PC-3 (cell line): Measurements from ENCODE around the gene RPS2. TPM values are rescaled to one million over a fixed set of nuclear protein-coding genes. Genes with fewer than 3 reads are reported as not detected.

ENCODE experiments used
- ATAC-seq: fragments of 200-7000 bp; cut with Tn5 transposase; 2 replicates; pipeline ENCODE4 v1.9.1; 2020; ENCODE audit warnings: mild to moderate bottlenecking, moderate library complexity
- BruUV-seq: library from RNA; stranded (reverse); fragments of 400-500 nt; replicated peaks from 2 replicates; lab custom pipeline; 2021; lab: Mats Ljungman, UMichigan
- CTCF ChIA-PET: fragments of 300-600 bp; sonication (Branson Sonifier 250); formaldehyde crosslinking; loops from one replicate; lab custom pipeline; 2022; ENCODE audit warnings: antibody characterized with exemption; lab: Charles Lee
- POLR2A ChIA-PET: fragments of 300-600 bp; sonication (Branson Sonifier 250); formaldehyde crosslinking; loops from one replicate; lab custom pipeline; 2022; ENCODE audit warnings: antibody characterized with exemption; ENCODE audit not compliant: unreplicated experiment; lab: Charles Lee
- DNase-seq: peaks from one replicate; pipeline ENCODE4 v3.0.0-alpha.2; 2015
- H2AFZ ChIP-seq: fragments of 300-600 bp; sonication (generic); 2 replicates; pipeline ENCODE4 v1.6.0; 2016; ENCODE audit warnings: antibody characterized with exemption, low read length
- H3F3A ChIP-seq: fragments of 300-600 bp; sonication (generic); one replicate; pipeline ENCODE4 v1.6.0; 2017; ENCODE audit warnings: antibody characterized with exemption, low read length, control low read depth, mild to moderate bottlenecking; ENCODE audit not compliant: unreplicated experiment
- H3K27ac ChIP-seq: fragments of 300-600 bp; sonication (generic); 2 replicates; pipeline ENCODE4 v1.5.1; 2016; ENCODE audit warnings: mild to moderate bottlenecking, low read length
- H3K27me3 ChIP-seq: fragments of 300-600 bp; sonication (generic); 2 replicates; pipeline ENCODE4 v1.6.1; 2016; ENCODE audit warnings: low read length, mixed read lengths
- H3K36me3 ChIP-seq: fragments of 300-600 bp; sonication (generic); 2 replicates; pipeline ENCODE4 v1.6.1; 2016; ENCODE audit warnings: low read depth, mixed run types, low read length, mixed read lengths
- H3K4me1 ChIP-seq: fragments of 300-600 bp; sonication (generic); 2 replicates; pipeline ENCODE4 v1.5.1; 2016; ENCODE audit warnings: low read length; ENCODE audit not compliant: insufficient read depth
- H3K4me2 ChIP-seq: fragments of 300-600 bp; sonication (generic); 2 replicates; pipeline ENCODE4 v1.6.0; 2016; ENCODE audit warnings: low read length
- H3K4me3 ChIP-seq: fragments of 300-600 bp; sonication (generic); 2 replicates; pipeline ENCODE4 v1.5.1; 2016; ENCODE audit warnings: mild to moderate bottlenecking, low read length, mixed read lengths
- H3K79me2 ChIP-seq: fragments of 300-600 bp; sonication (generic); 2 replicates; pipeline ENCODE4 v1.6.1; 2017; ENCODE audit warnings: low read length, mixed read lengths
- H3K9ac ChIP-seq: fragments of 300-600 bp; sonication (generic); 2 replicates; pipeline ENCODE4 v1.6.0; 2016; ENCODE audit warnings: mild to moderate bottlenecking, low read length
- H3K9me2 ChIP-seq: fragments of 300-600 bp; sonication (generic); replicated peaks from 2 replicates; pipeline ENCODE4 v1.6.1; 2016; ENCODE audit warnings: mixed run types, low read length, mixed read lengths
- H3K9me3 ChIP-seq: fragments of 300-600 bp; sonication (generic); 2 replicates; pipeline ENCODE4 v1.6.1; 2016; ENCODE audit warnings: low read length, mixed read lengths
- H4K20me1 ChIP-seq: fragments of 300-600 bp; sonication (generic); 2 replicates; pipeline ENCODE4 v1.6.1; 2016; ENCODE audit warnings: low read length, mixed read lengths
- CTCF ChIP-seq: fragments of 300-600 bp; sonication (generic); conservative IDR thresholded peaks from 2 replicates; pipeline ENCODE4 v1.5.1; 2017; ENCODE audit warnings: antibody characterized with exemption, low read depth, mild to moderate bottlenecking, low read length
- EZH2 ChIP-seq: fragments of 300-600 bp; sonication (generic); IDR thresholded peaks from one replicate; pipeline ENCODE4 v1.6.1; 2017; ENCODE audit warnings: antibody characterized with exemption, mild to moderate bottlenecking, low read length; ENCODE audit not compliant: unreplicated experiment
- EZH2phosphoT487 ChIP-seq: fragments of 300-600 bp; sonication (generic); IDR thresholded peaks from 2 replicates; pipeline ENCODE4 v1.6.1; 2018; ENCODE audit warnings: mild to moderate bottlenecking, antibody characterized with exemption, low read length, borderline replicate concordance
- intact Hi-C: fragments of 100-400 bp; cut with micrococcal nuclease; formaldehyde crosslinking; loops from 2 replicates; pipeline ENCODE4 v1.9.0; 2023
- total RNA-seq: library from RNA; depleted of rRNA; stranded (reverse); fragments of >200 nt; gene quantifications from 2 replicates; pipeline ENCODE4 v1.2.3, GENCODE V29; 2014

Gene RPS2
- total RNA-seq, 1 experiment from 2014 or later: 2,234 TPM

- Histone ChIP-seq H3K27me3 (peaks cover 28% of the 10 kb centered on the region), H3K9me2 (no peaks in the 10 kb centered on the region), H3F3A (no peaks in the 10 kb centered on the region), H3K4me2 (no peak overlapping the region), H3K4me1 (peaks cover 11% of the 10 kb centered on the region), H3K36me3 (no peaks in the 10 kb centered on the region), H3K4me3 (no peak overlapping the region), H3K79me2 (no peaks in the 10 kb centered on the region), H2AFZ (no peak overlapping the region), H4K20me1 (no peaks in the 10 kb centered on the region), H3K27ac (no peak overlapping the region), H3K9me3 (no peaks in the 10 kb centered on the region), H3K9ac (no peak overlapping the region)
- no peak for ATAC-seq
- no peak for DNase-seq
- ChIA-PET POLR2A (no interaction called here), CTCF (no interaction called here)
- TF ChIP-seq CTCF (no peak), EZH2 (no peak), EZH2phosphoT487 (no peak)
- no TSS peak for BruUV-seq
- intact Hi-C loops: no loop called here
These were observed 49.6 kb downstream of the RPS2 start for GRCh38 chr16:1914988-1915387.

- Histone ChIP-seq H3K9me2 (no peaks in the 10 kb centered on the region), H3K9ac (no peak overlapping the region), H2AFZ (no peak overlapping the region), H3K4me2 (no peak overlapping the region), H3K4me1 (peaks cover 11% of the 10 kb centered on the region), H3K79me2 (no peaks in the 10 kb centered on the region), H4K20me1 (no peaks in the 10 kb centered on the region), H3K4me3 (no peak overlapping the region), H3K27me3 (peaks cover 20% of the 10 kb centered on the region), H3K9me3 (no peaks in the 10 kb centered on the region), H3F3A (no peaks in the 10 kb centered on the region), H3K27ac (no peak overlapping the region), H3K36me3 (no peaks in the 10 kb centered on the region)
- no peak for DNase-seq
- POLR2A ChIA-PET: interaction anchor here (0.6 kb wide), 1 partner anchor 14 kb away, joined by 3 read pairs; no protein-coding TSS in a partner anchor
- CTCF ChIA-PET: no interaction called here
- intact Hi-C loops: no loop called here
- ATAC-seq: no peak
- no TSS peak for BruUV-seq
- TF ChIP-seq EZH2: no peak
- no peak for TF ChIP-seq EZH2phosphoT487
- no peak for TF ChIP-seq CTCF
These were observed 50.5 kb downstream of the RPS2 start for GRCh38 chr16:1914084-1914608.

GRCh38 chr16:1913327-1914083, 51.1 kb downstream of the RPS2 start:
- no TSS peak for BruUV-seq
- Histone ChIP-seq H3K4me2 (peak overlapping the region; percentile 53), H4K20me1 (no peaks in the 10 kb centered on the region), H3K27ac (no peak overlapping the region), H3K9ac (no peak overlapping the region), H3F3A (no peaks in the 10 kb centered on the region), H3K9me2 (no peaks in the 10 kb centered on the region), H3K4me3 (no peak overlapping the region), H3K9me3 (no peaks in the 10 kb centered on the region), H3K36me3 (no peaks in the 10 kb centered on the region), H2AFZ (no peak overlapping the region), H3K79me2 (no peaks in the 10 kb centered on the region), H3K4me1 (peaks cover 11% of the 10 kb centered on the region), H3K27me3 (peaks cover 14% of the 10 kb centered on the region)
- no peak for TF ChIP-seq EZH2phosphoT487
- no peak for TF ChIP-seq EZH2
- TF ChIP-seq CTCF: no peak
- CTCF ChIA-PET: no interaction called here
- peak; percentile 90 for ATAC-seq
- DNase-seq: peak; percentile 57
- POLR2A ChIA-PET: interaction anchor here (0.6 kb wide), 1 partner anchor 13 kb away, joined by 3 read pairs; no protein-coding TSS in a partner anchor
- intact Hi-C loops: no loop called here
